OCI-LY3 (cell line): Measurements from ENCODE around the gene STYXL1.

Experiments used
- CTCF ChIP-seq: fragments of 200-600, 300-600 bp; sonication (generic); IDR thresholded peaks from 2 replicates; pipeline ENCODE4 v1.5.1; 2014; ENCODE audit warnings: antibody characterized with exemption, low read length, low read depth
- EZH2phosphoT487 ChIP-seq: fragments of 200-600 bp; shearing (Covaris generic); IDR thresholded peaks from 2 replicates; pipeline ENCODE4 v1.6.1; 2018; ENCODE audit warnings: antibody characterized with exemption, mixed run types, low read depth

GRCh38 chr7:75982306-75983064, 65.3 kb downstream of the STYXL1 start:
- TF ChIP-seq CTCF (no peak), EZH2phosphoT487 (no peak)
